HUDEP-2 (cell line): Measurements from ENCODE around the gene PIEZO2.

Experiments
- DNase-seq, 76 experiments: peaks; one replicate each; lab custom pipeline; 2025; ENCODE audit not compliant: unreplicated experiment in 76 of 76; lab: John Stamatoyannopoulos, UW

PIEZO2 gene

GRCh38 chr18:11072632-11073031, 76.7 kb downstream of the PIEZO2 start:
- no peak for DNase-seq

- no peak for DNase-seq
These were observed 78.1 kb downstream of the PIEZO2 start for GRCh38 chr18:11071300-11071699.

- no peak for DNase-seq
These were observed 78.8 kb downstream of the PIEZO2 start for GRCh38 chr18:11070593-11070992.

- no peak for DNase-seq
These were observed 83.3 kb downstream of the PIEZO2 start for GRCh38 chr18:11066038-11066437.

- no peak for DNase-seq
These were observed 84.5 kb downstream of the PIEZO2 start for GRCh38 chr18:11064727-11065460.

DNA sequence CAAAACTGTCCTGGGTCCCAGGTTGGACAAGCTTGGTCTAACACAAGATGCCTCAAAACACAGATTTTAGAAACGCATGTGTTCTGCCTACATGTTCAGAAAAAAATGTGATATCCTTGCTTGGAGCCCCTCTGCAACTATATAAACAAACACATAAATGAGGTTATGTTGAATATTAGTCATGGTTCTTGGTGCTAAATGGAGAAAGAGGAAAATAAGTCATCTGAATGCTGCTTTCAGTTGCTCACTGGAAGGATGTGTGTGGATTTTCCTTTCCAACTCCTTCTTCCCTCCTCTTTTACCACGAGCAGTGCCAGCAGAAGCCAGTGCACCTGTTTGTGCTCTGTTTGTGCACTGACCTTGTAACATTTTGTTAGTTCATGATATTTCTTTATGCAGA, 85.3 kb downstream of the PIEZO2 start:
- no peak for DNase-seq

DNA sequence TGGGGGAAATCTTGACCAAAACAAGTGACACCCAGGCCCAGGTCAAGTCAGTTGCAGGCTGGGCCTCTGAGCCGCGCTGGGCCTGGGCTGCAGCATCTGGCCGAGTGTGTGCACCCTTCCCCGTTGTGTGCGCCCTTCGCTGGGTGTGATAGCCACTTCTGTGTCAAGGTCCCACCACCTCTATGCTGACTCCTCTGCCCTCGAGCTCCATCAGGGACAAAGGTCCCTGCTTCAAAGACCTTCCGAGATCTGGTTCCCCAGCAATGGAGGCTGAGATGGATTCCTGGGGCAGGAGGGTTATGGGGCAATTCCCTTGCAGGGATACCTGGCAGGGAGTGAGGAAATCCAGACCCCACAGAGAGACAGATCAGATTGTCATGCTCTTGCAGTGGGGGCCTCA, 93.6 kb downstream of the PIEZO2 start:
- DNase-seq: no peak

- no peak for DNase-seq
These were observed 94.9 kb downstream of the PIEZO2 start for GRCh38 chr18:11054497-11054896.

DNA sequence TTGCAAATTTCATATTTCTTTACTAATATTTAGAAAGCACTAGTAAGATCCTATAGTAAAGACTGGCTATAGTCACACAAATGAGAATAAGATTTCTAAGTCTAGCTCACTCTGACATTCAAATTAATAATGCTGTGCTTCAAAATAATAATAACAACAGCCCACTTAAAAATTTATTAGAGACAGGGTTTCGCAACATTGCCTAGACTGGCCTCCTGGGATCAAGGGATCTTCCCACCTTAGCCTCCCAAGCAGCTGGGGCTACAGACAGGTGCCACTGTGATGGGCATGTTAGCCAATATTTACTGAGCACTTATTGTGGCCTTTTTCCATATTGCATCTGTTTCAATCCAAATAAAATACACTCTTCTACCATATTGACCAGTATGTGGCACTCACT, 96.1 kb downstream of the PIEZO2 start:
- no peak for DNase-seq

DNA sequence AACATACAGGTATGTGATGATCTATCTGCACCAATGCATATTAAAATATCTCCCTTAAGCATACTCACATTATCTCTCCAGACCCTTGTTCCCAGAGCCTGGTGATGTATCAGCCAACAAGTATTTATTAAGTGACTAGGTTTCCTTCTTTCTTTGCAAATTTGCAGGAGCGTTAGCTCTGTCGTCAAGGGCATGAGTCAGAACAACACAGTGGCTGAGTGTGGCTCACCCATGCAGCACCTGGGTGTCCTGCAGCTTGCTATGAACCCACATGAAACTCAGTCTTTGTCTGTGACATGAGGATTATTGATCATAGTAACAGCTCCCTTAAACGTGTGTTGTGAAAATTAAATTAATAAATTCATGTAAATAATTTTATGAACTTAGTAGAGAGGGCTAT, 96.6 kb downstream of the PIEZO2 start:
- DNase-seq: no peak

- DNase-seq: no peak
These were observed 97.9 kb downstream of the PIEZO2 start for GRCh38 chr18:11051462-11051861.

GRCh38 chr18:11050966-11051365, 98.4 kb downstream of the PIEZO2 start:
- no peak for DNase-seq

DNA sequence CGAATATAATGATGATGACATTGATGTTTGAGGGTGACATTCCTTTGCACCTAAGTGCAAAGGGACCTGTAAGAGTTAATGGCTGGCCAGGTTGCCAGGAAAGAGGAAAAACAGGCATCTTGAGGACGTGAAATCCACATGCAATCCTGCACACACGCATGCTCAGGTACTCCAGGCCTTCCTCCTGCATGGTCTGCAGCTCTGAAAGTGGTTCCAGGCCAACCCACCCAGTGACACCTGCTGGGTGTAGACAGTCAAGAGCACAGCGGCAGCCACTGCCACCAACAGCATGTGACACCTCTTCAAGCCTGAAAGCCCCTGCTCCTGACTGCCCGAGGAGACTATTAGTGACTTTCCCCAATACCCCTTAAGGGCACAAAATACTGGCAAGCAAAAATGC, 101.6 kb downstream of the PIEZO2 start:
- DNase-seq: no peak

DNA sequence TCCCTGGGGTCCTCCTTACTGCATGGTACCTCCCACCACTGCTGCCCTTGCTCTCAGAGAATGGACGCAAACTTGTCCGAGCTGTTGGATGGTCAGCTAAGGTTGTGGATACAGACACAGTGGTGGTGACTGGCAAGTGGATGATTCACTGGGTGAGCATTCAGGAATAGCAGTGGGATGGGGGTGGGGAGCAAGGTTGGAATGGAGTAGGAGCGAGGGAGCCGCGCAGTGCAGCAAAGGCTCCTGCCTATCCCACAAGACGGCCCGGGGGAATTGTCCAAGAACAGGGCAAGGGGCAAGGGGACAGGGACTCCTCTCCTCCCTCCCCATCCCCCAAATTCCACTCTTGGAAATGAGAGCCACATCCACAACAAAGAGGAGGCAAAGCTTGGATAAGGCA, 102.2 kb downstream of the PIEZO2 start:
- no peak for DNase-seq

GRCh38 chr18:11046140-11046539, 103.2 kb downstream of the PIEZO2 start:
- no peak for DNase-seq

- no peak for DNase-seq
These were observed 105.7 kb downstream of the PIEZO2 start for GRCh38 chr18:11043694-11044093.

GRCh38 chr18:11042247-11042646, 107.1 kb downstream of the PIEZO2 start:
- no peak for DNase-seq

- DNase-seq: peak in 29 of 76 experiments; percentile 0 to 64 (median 9)
These were observed 108.3 kb downstream of the PIEZO2 start for GRCh38 chr18:11040823-11041656.

DNA sequence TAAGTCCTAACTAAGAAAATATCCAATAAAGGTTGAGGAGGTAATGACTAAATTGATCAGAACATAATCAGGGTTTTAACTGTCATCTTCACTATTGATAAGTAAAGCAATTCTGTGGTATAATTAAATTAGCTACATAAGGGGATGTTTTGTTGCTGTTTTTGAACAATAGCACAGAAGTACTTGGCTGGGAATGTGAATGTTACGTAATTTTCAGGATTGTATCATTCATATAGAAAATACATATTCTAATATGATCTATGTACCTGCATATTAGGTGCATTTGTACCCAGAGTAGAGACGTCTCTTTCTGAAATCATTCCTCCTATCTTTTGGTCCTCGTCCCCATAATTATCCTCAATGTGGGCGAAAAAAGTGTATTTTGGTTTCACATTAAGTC, 109.0 kb downstream of the PIEZO2 start:
- no peak for DNase-seq

DNA sequence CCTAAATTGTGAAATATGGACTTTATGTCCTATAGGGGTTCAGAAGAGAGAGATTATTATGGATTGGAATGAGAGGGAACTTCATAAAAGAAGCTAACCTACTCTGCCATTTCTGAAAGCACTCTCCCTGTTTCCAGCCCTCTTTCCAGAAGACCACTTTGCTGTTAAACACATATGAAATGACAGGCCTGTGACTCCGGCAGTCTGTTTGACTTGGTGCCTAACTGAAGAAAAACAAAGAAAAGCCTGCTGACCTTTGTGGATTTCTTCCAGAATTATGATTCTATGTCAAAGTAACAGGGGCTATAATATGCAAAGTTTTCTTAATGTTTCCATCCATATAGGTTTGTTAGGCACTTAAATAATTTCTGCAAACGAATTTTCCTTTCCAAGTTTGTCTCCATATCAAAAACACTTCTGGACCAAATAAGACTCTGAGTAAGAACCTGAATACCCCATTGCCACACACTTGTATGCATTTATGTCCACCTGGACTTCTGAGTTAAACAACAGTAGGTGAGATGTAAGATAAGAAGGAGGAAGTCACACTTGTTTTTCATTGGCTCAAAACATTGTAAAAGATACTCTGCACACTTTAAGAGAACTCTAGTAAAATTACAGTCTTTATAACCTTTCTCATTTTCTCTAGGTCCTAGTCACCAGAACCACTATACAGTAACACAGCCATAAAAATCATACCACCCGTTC, 111.7 kb downstream of the PIEZO2 start:
- no peak for DNase-seq

DNA sequence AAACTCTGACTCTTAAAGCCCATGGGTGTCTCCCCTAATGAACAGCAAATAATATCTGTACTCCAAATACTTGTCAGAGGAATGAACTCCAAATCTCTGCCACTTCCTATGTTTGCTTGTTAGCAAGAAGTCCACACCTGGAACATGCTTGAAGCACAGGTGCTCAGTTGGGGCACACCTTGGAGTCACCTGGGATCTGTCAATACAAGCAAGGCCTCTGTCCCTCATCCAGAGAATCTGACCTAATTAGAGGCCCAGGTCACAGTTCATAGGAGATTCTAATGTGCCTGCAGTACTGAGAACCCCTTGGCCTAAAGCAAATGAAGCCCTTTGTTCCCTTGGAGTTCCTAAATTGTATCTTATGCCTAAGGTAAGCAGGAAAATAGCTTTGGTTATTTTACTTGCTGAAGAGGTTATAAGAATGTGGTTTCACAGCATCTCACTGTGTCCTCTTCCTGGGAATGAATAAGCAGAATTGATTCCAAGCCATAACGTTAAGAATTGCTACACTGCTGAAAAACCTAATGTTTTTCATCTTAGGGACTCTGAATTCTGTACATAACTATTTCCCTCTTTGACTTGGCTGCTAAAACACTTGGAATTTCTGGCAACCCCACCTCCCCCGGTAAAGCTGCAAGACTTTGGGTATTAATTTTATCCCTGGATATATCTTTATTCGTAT, 113.4 kb downstream of the PIEZO2 start:
- no peak for DNase-seq
